Stimulated activated effector memory CD8-positive, alpha-beta T cell treated with anti-CD3 and anti-CD28 coated beads, Interleukin-12 subunit alpha, Interleukin-12 subunit beta, amount 100 ng/mL, for 72 hours (primary cell): ENCODE data around the gene CTLA4.
"Not testable (repeated sequence)": the region's sequence is repeated elsewhere in the genome, so short reads cannot be mapped to it uniquely, and the experiment has no call there.

Experiments
- ATAC-seq: fragments of 150-1000 bp; cut with Tn5 transposase; 2 replicates; pipeline ENCODE4 v1.10.0; 2021
- DNase-seq, 2 donors: peaks; one replicate each; pipeline ENCODE4 v3.0.0; 2021 to 2022; ENCODE audit warnings: low spot score in 2 of 2
- H3K27ac Mint-ChIP-seq: one replicate; pipeline ENCODE4 v1.8.0; 2022; ENCODE audit warnings: mild to moderate bottlenecking, mixed read lengths
- H3K36me3 Mint-ChIP-seq: one replicate; pipeline ENCODE4 v1.8.0; 2022; ENCODE audit warnings: mild to moderate bottlenecking, mixed read lengths
- H3K4me1 Mint-ChIP-seq: one replicate; pipeline ENCODE4 v1.8.0; 2022; ENCODE audit warnings: mixed read lengths
- H3K4me3 Mint-ChIP-seq: one replicate; pipeline ENCODE4 v1.8.0; 2022; ENCODE audit warnings: mild to moderate bottlenecking, mixed read lengths
- H3K9me3 Mint-ChIP-seq: one replicate; pipeline ENCODE4 v1.8.0; 2022; ENCODE audit warnings: mixed read lengths

CTLA4 gene

DNA sequence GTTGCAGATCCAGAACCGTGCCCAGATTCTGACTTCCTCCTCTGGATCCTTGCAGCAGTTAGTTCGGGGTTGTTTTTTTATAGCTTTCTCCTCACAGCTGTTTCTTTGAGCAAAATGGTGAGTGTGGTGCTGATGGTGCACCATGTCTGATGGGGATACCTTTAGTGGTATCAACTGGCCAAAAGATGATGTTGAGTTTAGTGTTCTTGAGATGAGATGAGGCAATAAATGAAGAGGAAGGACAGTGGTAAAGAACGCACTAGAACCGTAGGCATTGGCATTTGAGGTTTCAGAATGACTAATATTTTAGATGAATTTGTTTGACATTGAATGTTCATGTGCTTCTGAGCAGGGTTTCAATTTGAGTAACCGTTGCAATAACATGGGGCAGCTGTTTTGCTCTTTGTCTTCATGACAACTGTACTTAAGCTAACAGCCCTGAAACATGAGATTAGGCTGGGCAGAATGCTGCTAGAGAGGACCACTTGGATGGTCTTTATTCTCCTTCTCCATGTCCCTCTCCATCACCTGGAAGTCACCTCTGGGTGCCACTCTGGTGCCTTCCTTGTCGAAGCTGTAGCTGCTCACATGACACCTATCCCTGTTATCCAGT, 3.9 kb downstream of the CTLA4 start:
- peak in 1 of 2 donors; percentile 76 for DNase-seq

GRCh38 chr2:203873461-203873860, 5.9 kb downstream of the CTLA4 start:
- Mint-ChIP-seq H3K9me3 (no peaks in the 10 kb centered on the region), H3K27ac (peak overlapping the region; percentile 96), H3K36me3 (peaks cover 94% of the 10 kb centered on the region), H3K4me1 (peaks cover 76% of the 10 kb centered on the region), H3K4me3 (peak overlapping the region; percentile 85)
- ATAC-seq (peak; percentile 49), DNase-seq (no peak)

More for the DNA sequence above, 3.9 kb downstream of the CTLA4 start:
- ATAC-seq, result peak; percentile 80
- Mint-ChIP-seq H3K27ac (peak overlapping the region; percentile 96), H3K4me3 (peak overlapping the region; percentile 85), H3K9me3 (no peaks in the 10 kb centered on the region), H3K4me1 (peaks cover 76% of the 10 kb centered on the region), H3K36me3 (peaks cover 95% of the 10 kb centered on the region)

GRCh38 chr2:203873921-203874631, 6.5 kb downstream of the CTLA4 start:
- Mint-ChIP-seq H3K4me1 (peaks cover 75% of the 10 kb centered on the region), H3K36me3 (peaks cover 88% of the 10 kb centered on the region), H3K27ac (peak overlapping the region; percentile 96), H3K4me3 (peak overlapping the region; percentile 29), H3K9me3 (no peaks in the 10 kb centered on the region)
- no peak for DNase-seq
- no peak for ATAC-seq

- Mint-ChIP-seq H3K9me3 (no peaks in the 10 kb centered on the region), H3K27ac (peak overlapping the region; percentile 96), H3K36me3 (peaks cover 74% of the 10 kb centered on the region), H3K4me3 (peak overlapping the region; percentile 29), H3K4me1 (peaks cover 65% of the 10 kb centered on the region)
- ATAC-seq (no peak), DNase-seq (no peak)
Observed at GRCh38 chr2:203875471-203875870, 7.9 kb downstream of the CTLA4 start.

DNA sequence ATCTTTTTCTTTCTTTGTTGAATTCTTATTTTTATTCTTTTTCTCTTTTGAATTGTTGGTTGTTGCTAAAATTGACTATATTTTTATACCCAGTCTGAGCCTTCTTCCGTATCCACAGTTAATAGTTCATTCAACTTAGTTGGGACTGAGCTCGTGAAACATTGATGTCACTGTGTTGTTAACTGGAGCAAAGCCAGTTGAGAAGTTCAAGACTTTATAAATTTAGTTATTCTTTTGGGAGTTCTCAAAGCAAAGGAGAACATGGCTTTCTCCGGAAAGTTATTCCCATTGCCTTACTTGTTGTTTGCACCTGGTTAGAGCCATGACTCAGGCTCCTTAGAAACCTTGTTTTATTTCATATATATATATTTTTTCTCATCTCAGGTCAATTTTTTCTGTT, 8.8 kb downstream of the CTLA4 start:
- H3K27ac Mint-ChIP-seq, result peak overlapping the region; percentile 96
- peaks cover 65% of the 10 kb centered on the region for H3K36me3 Mint-ChIP-seq
- ATAC-seq (no peak), DNase-seq (no peak)
- H3K4me3 Mint-ChIP-seq, result no peak overlapping the region
- no peaks in the 10 kb centered on the region for H3K9me3 Mint-ChIP-seq
- H3K4me1 Mint-ChIP-seq, result peaks cover 57% of the 10 kb centered on the region

DNA sequence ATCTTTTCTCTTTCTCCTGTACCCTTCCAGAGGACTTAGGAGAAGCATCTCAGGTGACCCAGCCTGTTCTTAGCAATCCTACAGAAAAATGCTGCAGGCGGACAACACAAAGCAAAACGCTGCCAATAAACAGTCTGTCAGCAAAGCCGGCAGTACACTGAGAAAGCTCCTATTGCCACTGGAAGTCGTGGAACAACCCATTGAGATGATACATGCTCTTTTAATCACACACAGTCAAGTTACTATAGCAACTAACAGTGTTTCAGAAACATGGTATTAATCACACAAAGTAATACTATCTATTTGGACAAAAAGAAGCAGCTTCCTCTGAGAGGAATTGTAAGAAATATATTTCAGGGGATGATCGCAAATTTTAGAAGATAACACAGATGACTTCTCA, 10.5 kb downstream of the CTLA4 start:
- peaks cover 40% of the 10 kb centered on the region for H3K4me1 Mint-ChIP-seq
- H3K27ac Mint-ChIP-seq, result peak overlapping the region; percentile 41
- DNase-seq (no peak), ATAC-seq (peak; percentile 32)
- peaks cover 48% of the 10 kb centered on the region for H3K36me3 Mint-ChIP-seq
- no peak overlapping the region for H3K4me3 Mint-ChIP-seq
- no peaks in the 10 kb centered on the region for H3K9me3 Mint-ChIP-seq

- Mint-ChIP-seq H3K9me3 (no peaks in the 10 kb centered on the region), H3K4me3 (no peak overlapping the region), H3K4me1 (peaks cover 28% of the 10 kb centered on the region), H3K36me3 (peaks cover 22% of the 10 kb centered on the region), H3K27ac (no peak overlapping the region)
- ATAC-seq, result peak; percentile 55
- DNase-seq, result peak in 1 of 2 donors; percentile 49
Observed at GRCh38 chr2:203880557-203881125, 13.1 kb downstream of the CTLA4 start.

DNA sequence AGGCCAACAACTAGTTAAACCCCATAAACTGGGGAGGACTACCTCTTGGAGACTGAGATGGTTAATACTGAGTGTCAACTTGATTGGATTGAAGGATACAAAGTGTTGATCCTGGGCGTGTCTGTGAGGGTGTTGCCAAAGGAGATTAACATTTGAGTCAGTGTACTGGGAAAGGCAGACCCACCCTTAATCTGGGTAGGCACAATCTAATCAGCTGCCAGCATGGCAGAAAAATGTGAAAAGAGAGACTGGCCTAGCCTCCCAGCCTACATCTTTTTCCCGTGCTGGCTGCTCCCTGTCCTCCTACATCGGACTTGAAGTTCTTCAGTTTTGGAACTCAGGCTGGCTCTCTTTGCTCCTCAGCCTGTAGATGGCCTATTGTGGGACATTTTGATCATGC, 13.6 kb downstream of the CTLA4 start:
- Mint-ChIP-seq H3K36me3 (peaks cover 17% of the 10 kb centered on the region), H3K4me1 (peaks cover 28% of the 10 kb centered on the region)
- ATAC-seq, H3K4me3 Mint-ChIP-seq, H3K9me3 Mint-ChIP-seq, H3K27ac Mint-ChIP-seq: not testable (repeated sequence)
- DNase-seq, result peak in 1 of 2 donors; percentile 33

DNA sequence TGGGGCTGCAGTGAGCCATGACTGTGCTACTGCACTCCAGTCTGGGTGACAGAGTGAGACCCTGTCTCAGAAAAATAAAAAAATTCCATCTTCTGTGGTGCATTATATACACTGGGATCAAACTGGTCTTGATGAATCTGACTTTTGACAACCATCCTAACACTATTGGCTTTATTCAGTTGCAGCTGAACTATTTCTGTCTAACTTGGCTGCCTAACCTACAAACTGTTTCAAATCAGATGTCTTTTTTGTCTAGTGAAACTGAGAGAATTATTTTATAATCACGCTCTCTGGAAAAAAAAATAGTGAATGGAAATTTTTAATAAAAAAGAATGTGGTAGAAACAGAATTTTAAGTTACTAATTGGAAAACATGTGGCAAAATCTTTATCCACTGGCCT, 15.0 kb downstream of the CTLA4 start:
- peaks cover 6% of the 10 kb centered on the region for H3K36me3 Mint-ChIP-seq
- peaks cover 38% of the 10 kb centered on the region for H3K4me1 Mint-ChIP-seq
- no peak overlapping the region for H3K4me3 Mint-ChIP-seq
- no peak overlapping the region for H3K27ac Mint-ChIP-seq
- DNase-seq (no peak), ATAC-seq (no peak)
- no peaks in the 10 kb centered on the region for H3K9me3 Mint-ChIP-seq

GRCh38 chr2:203886661-203887151, 19.1 kb downstream of the CTLA4 start:
- H3K4me3 Mint-ChIP-seq, result peak overlapping the region; percentile 36
- H3K4me1 Mint-ChIP-seq, result peaks cover 68% of the 10 kb centered on the region
- no peaks in the 10 kb centered on the region for H3K9me3 Mint-ChIP-seq
- DNase-seq, result peak in 1 of 2 donors; percentile 81
- H3K36me3 Mint-ChIP-seq, result peaks cover 10% of the 10 kb centered on the region
- H3K27ac Mint-ChIP-seq, result peak overlapping the region; percentile 87
- ATAC-seq, result peak; percentile 89

- Mint-ChIP-seq H3K4me1 (peaks cover 76% of the 10 kb centered on the region), H3K36me3 (peaks cover 16% of the 10 kb centered on the region), H3K4me3 (peak overlapping the region; percentile 36), H3K27ac (peak overlapping the region; percentile 87), H3K9me3 (peaks cover 5% of the 10 kb centered on the region)
- no peak for ATAC-seq
- DNase-seq, result no peak
Observed at GRCh38 chr2:203887677-203888076, 20.1 kb downstream of the CTLA4 start.

DNA sequence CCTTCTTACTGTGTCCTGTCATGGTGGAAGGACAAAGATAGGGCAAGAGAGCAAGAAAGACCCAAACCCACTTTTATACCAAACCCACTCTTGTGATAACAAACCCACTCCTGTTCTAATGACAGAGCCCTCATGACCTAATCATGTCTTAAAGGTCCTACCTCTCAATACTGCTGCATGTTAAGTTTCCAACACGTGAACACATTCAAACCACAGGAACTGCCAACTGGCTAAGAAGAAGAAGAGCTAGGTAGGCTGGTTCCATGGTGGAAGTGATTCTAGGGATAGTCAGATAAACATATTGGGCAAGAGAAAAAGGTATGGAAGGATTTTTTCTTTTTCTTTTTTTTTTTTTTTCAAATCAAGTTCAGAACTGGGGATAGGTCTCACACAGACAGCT, 22.0 kb downstream of the CTLA4 start:
- Mint-ChIP-seq H3K9me3 (peaks cover 5% of the 10 kb centered on the region), H3K4me3 (peak overlapping the region; percentile 46), H3K4me1 (peaks cover 89% of the 10 kb centered on the region), H3K36me3 (peaks cover 16% of the 10 kb centered on the region), H3K27ac (peak overlapping the region; percentile 89)
- no peak for ATAC-seq
- DNase-seq, result no peak

DNA sequence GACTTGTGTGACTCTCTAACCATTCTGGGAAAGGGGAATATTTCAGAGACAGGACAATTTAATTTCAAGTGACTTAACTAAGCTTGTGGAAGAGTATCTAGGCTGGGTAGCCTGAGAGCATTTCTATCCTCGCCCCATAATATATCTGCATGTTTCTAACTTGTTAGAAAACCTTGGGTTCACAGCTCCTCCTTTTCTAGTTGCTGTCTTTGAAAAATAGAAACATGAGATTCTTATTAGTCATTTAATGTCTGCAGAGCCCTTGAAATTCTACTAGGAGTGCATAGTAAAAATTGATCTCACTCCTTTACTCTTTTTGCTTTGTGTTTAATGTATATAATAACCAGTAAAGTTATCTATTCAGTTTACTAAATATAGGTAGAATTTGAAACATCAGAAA, 22.4 kb downstream of the CTLA4 start:
- peaks cover 89% of the 10 kb centered on the region for H3K4me1 Mint-ChIP-seq
- H3K36me3 Mint-ChIP-seq, result peaks cover 16% of the 10 kb centered on the region
- H3K9me3 Mint-ChIP-seq, result peaks cover 5% of the 10 kb centered on the region
- H3K27ac Mint-ChIP-seq, result peak overlapping the region; percentile 89
- no peak for ATAC-seq
- peak overlapping the region; percentile 46 for H3K4me3 Mint-ChIP-seq
- DNase-seq, result no peak

- H3K27ac Mint-ChIP-seq, result peak overlapping the region; percentile 89
- H3K9me3 Mint-ChIP-seq, result peaks cover 5% of the 10 kb centered on the region
- H3K36me3 Mint-ChIP-seq, result peaks cover 16% of the 10 kb centered on the region
- H3K4me3 Mint-ChIP-seq, result peak overlapping the region; percentile 46
- peak in 1 of 2 donors; percentile 41 for DNase-seq
- no peak for ATAC-seq
- peaks cover 89% of the 10 kb centered on the region for H3K4me1 Mint-ChIP-seq
Observed at GRCh38 chr2:203890733-203891132, 23.2 kb downstream of the CTLA4 start.

DNA sequence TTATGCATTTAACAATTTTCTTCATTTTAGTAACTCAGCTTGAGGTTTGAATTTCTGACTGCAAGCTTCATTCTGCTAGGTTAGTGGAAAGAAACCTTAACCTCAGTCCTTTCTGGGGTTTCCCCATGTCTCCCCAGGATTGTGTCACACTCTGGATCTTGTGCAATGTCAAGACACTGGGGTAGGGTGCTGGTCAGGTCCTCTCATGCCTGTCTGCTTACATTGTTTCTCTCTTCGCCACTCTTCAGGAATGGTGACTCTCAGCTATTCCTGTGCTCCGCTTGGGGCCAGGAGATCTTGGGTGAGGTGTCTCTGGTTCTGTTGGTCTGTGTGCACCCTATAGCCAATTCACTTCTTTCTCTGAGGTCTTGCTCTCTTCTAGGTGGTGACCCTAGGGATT, 23.9 kb downstream of the CTLA4 start:
- Mint-ChIP-seq H3K4me1 (peaks cover 87% of the 10 kb centered on the region), H3K36me3 (peaks cover 16% of the 10 kb centered on the region), H3K9me3 (peaks cover 5% of the 10 kb centered on the region), H3K4me3 (peak overlapping the region; percentile 46), H3K27ac (peak overlapping the region; percentile 89)
- peak; percentile 85 for ATAC-seq
- peak; percentile 41 to 82 for DNase-seq
